Right cardiac atrium (tissue), 5 donors: ENCODE data around the gene CPS1. TPM values are rescaled to one million over a fixed set of nuclear protein-coding genes. Genes with fewer than 3 reads are reported as not detected.

ENCODE experiments used
- ATAC-seq, 2 donors: fragments of 200-7000 bp; cut with Tn5 transposase; one replicate each; pipeline versions ENCODE4 v1.8.0 to v1.9.1; 2020; ENCODE audit warnings: moderate library complexity in 2 of 2, mild to moderate bottlenecking in 1 of 2
- DNase-seq, 3 donors: peaks; one replicate each; pipeline ENCODE4 v3.0.0-alpha.2; 2020
- H3K27ac ChIP-seq: one replicate; pipeline ENCODE4 v1.5.1; 2013; ENCODE audit warnings: mild to moderate bottlenecking, low read length, control low read depth, moderate library complexity
- H3K27me3 ChIP-seq: one replicate; pipeline ENCODE4 v1.6.1; 2013; ENCODE audit not compliant: control insufficient read depth, insufficient read depth
- H3K4me1 ChIP-seq: one replicate; pipeline ENCODE4 v1.6.1; 2013; ENCODE audit warnings: low read length; ENCODE audit not compliant: control insufficient read depth, insufficient read depth
- H3K4me3 ChIP-seq: one replicate; pipeline ENCODE4 v1.5.1; 2013; ENCODE audit warnings: low read length, control low read depth
- H3K9me3 ChIP-seq: one replicate; pipeline ENCODE4 v1.6.1; 2013; ENCODE audit warnings: low read length; ENCODE audit not compliant: control insufficient read depth
- whole genome bisulfite sequencing: extraction: QIAGEN DNeasy Blood & Tissue Kit; methylation state at CpG from one replicate; pipeline ENCODE4 v1.1.7; 2013; 5-methylcytosine and 5-hydroxymethylcytosine counted together
- intact Hi-C, 4 donors: fragments of 100-400 bp; cut with DNase I; formaldehyde crosslinking; loops; one replicate each; pipeline versions ENCODE4 v1.11.0 to v1.14.0; 2022 to 2023
- long read RNA-seq, 4 donors: library from polyadenylated mRNA; unstranded; transcript quantifications; one replicate each; pipeline ENCODE4 v2.0.0, GENCODE V29; 2020 to 2021
- polyA plus RNA-seq: library from polyadenylated mRNA; stranded (reverse); fragments of 200-250 nt; gene quantifications from one replicate; pipeline ENCODE4 v1.2.3, GENCODE V29; 2013
- total RNA-seq, 4 donors: library from RNA; stranded (reverse); fragmentation: NEBNext Ultra II Directional; extraction: Animal tissue kit (Norgen Biotek cat#: 25700); gene quantifications; one replicate each; pipeline ENCODE4 v1.2.1, GENCODE V29; 2021
- donor health status: healthy with polysubstance abuse.
- donor health status: DM: no; HTN: yes; CAD: no.
- donor health status: DM: no; HTN: no; CAD: no.
- donor health status: DM: no; HTN: yes; CAD: no; lungs with severe emphysema.
- donor health status: DM: yes; HTN: yes; CAD: no.

Gene CPS1
- total RNA-seq (1 to 10 TPM; 2.5 to 5.4 (median 3.7) TPM), polyA plus RNA-seq (1.2 TPM)
- long read RNA-seq, donor 1, partial matches to known transcripts: 0 of 1 reads
- long read RNA-seq, donor 1, other reads (novel, unspliced or antisense): 1 of 1 reads
- long read RNA-seq, donor 2, partial matches to known transcripts: 2 of 3 reads
- long read RNA-seq, donor 2, other reads (novel, unspliced or antisense): 1 of 3 reads
- long read RNA-seq, donor 3, partial matches to known transcripts: 0 of 1 reads
- long read RNA-seq, donor 3, other reads (novel, unspliced or antisense): 1 of 1 reads
- long read RNA-seq, donor 4, partial matches to known transcripts: 1 of 1 reads
- long read RNA-seq, donor 4, other reads (novel, unspliced or antisense): 0 of 1 reads

GRCh38 chr2:210556329-210556980 is at the start of gene CPS1:
TSS of gene CPS1 (plus strand) at chr2:210556599. CDS start at chr2:210556734, 135 bp downstream.
- no peak within 1 kb of the TSS for H3K27ac ChIP-seq
- WGBS: 85% methylated on average over 2 of the region's 2 CpGs
- no peaks in the 10 kb centered on the region for H3K27me3 ChIP-seq
- H3K4me1 ChIP-seq: no peaks in the 10 kb centered on the region
- intact Hi-C loops: no loop called here
- ATAC-seq (no peak), DNase-seq (no peak)
- no peaks in the 10 kb centered on the region for H3K9me3 ChIP-seq
- H3K4me3 ChIP-seq: no peak within 1 kb of the TSS

- intact Hi-C loops: no loop called here
- Histone ChIP-seq H3K27ac (no peak overlapping the region), H3K4me3 (no peak overlapping the region), H3K9me3 (no peaks in the 10 kb centered on the region), H3K27me3 (no peaks in the 10 kb centered on the region), H3K4me1 (no peaks in the 10 kb centered on the region)
- 58% methylated on average over 2 of the region's 2 CpGs for WGBS
- ATAC-seq: no peak
- DNase-seq: no peak
Measured at GRCh38 chr2:210515911-210516310, 40.5 kb upstream of the CPS1 start.

GRCh38 chr2:210517264-210517663 is 39.1 kb upstream of the CPS1 start:
- Histone ChIP-seq H3K4me3 (no peak overlapping the region), H3K27me3 (no peaks in the 10 kb centered on the region), H3K27ac (no peak overlapping the region), H3K9me3 (no peaks in the 10 kb centered on the region), H3K4me1 (no peaks in the 10 kb centered on the region)
- 90% methylated on average over 4 of the region's 4 CpGs for WGBS
- ATAC-seq (no peak), DNase-seq (no peak)
- intact Hi-C loops: no loop called here

GRCh38 chr2:210519594-210519993 is 36.8 kb upstream of the CPS1 start:
- WGBS: 75% methylated on average over 5 of the region's 5 CpGs
- H3K27ac ChIP-seq: no peak overlapping the region

GRCh38 chr2:210522399-210522798 is 34.0 kb upstream of the CPS1 start:
- DNase-seq (no peak), ATAC-seq (no peak)
- no peaks in the 10 kb centered on the region for H3K27me3 ChIP-seq
- intact Hi-C loops: no loop called here
- no peaks in the 10 kb centered on the region for H3K4me1 ChIP-seq
- no peak overlapping the region for H3K27ac ChIP-seq
- H3K4me3 ChIP-seq: no peak overlapping the region
- H3K9me3 ChIP-seq: no peaks in the 10 kb centered on the region

More at GRCh38 chr2:210519594-210519993, 36.8 kb upstream of the CPS1 start:
- Histone ChIP-seq H3K27me3 (no peaks in the 10 kb centered on the region), H3K4me3 (no peak overlapping the region), H3K4me1 (no peaks in the 10 kb centered on the region), H3K9me3 (no peaks in the 10 kb centered on the region)
- intact Hi-C loops: no loop called here
- DNase-seq: no peak
- ATAC-seq: no peak

GRCh38 chr2:210523650-210524289 is 32.6 kb upstream of the CPS1 start:
- no peak overlapping the region for H3K27ac ChIP-seq
- intact Hi-C loops: no loop called here
- H3K27me3 ChIP-seq: no peaks in the 10 kb centered on the region
- no peaks in the 10 kb centered on the region for H3K4me1 ChIP-seq
- H3K9me3 ChIP-seq: no peaks in the 10 kb centered on the region
- DNase-seq (no peak), ATAC-seq (no peak)
- WGBS: 82% methylated on average over 4 of the region's 4 CpGs
- no peak overlapping the region for H3K4me3 ChIP-seq

GRCh38 chr2:210524533-210524932 is 31.9 kb upstream of the CPS1 start:
- Histone ChIP-seq H3K27me3 (no peaks in the 10 kb centered on the region), H3K4me1 (no peaks in the 10 kb centered on the region), H3K9me3 (no peaks in the 10 kb centered on the region), H3K4me3 (no peak overlapping the region), H3K27ac (no peak overlapping the region)
- ATAC-seq (no peak), DNase-seq (no peak)
- intact Hi-C loops: no loop called here

GRCh38 chr2:210527286-210527685 is 29.1 kb upstream of the CPS1 start:
- DNase-seq (no peak), ATAC-seq (no peak)
- Histone ChIP-seq H3K27ac (no peak overlapping the region), H3K4me1 (no peaks in the 10 kb centered on the region), H3K27me3 (no peaks in the 10 kb centered on the region), H3K4me3 (no peak overlapping the region), H3K9me3 (no peaks in the 10 kb centered on the region)
- intact Hi-C loops: no loop called here

- Histone ChIP-seq H3K4me1 (no peaks in the 10 kb centered on the region), H3K27ac (no peak overlapping the region), H3K9me3 (no peaks in the 10 kb centered on the region), H3K4me3 (no peak overlapping the region), H3K27me3 (no peaks in the 10 kb centered on the region)
- DNase-seq (no peak), ATAC-seq (no peak)
- intact Hi-C loops: no loop called here
- 71% methylated on average over 4 of the region's 4 CpGs for WGBS
Measured at GRCh38 chr2:210528716-210529115, 27.7 kb upstream of the CPS1 start.

- Histone ChIP-seq H3K27me3 (no peaks in the 10 kb centered on the region), H3K9me3 (no peaks in the 10 kb centered on the region), H3K27ac (no peak overlapping the region), H3K4me3 (no peak overlapping the region), H3K4me1 (no peaks in the 10 kb centered on the region)
- no peak for DNase-seq
- intact Hi-C loops: no loop called here
- 75% methylated on average over 5 of the region's 5 CpGs for whole genome bisulfite sequencing
- ATAC-seq: no peak
Measured at GRCh38 chr2:210531050-210531449, 25.3 kb upstream of the CPS1 start.

GRCh38 chr2:210531482-210531881 is 24.9 kb upstream of the CPS1 start:
- ATAC-seq (no peak), DNase-seq (no peak)
- Histone ChIP-seq H3K4me3 (no peak overlapping the region), H3K9me3 (no peaks in the 10 kb centered on the region), H3K4me1 (no peaks in the 10 kb centered on the region), H3K27ac (no peak overlapping the region), H3K27me3 (no peaks in the 10 kb centered on the region)
- WGBS: 87% methylated on average over 3 of the region's 3 CpGs
- intact Hi-C loops: no loop called here
